Sigmoid colon (tissue), 7 donors: ENCODE measurements around the gene SLC39A12. TPM values are rescaled to one million over a fixed set of nuclear protein-coding genes. Genes with fewer than 3 reads are reported as not detected.
"Not testable (repeated sequence)": the region's sequence is repeated elsewhere in the genome, so short reads cannot be mapped to it uniquely, and the experiment has no call there.

Experiments used
- DNase-seq: peaks from one replicate; pipeline ENCODE4 v3.0.0-alpha.2; 2019
- H3K27ac ChIP-seq, 4 donors: fragments of 200-600 bp; sonication (generic); one replicate each; pipeline ENCODE4 v1.5.1; 2016 to 2019; ENCODE audit warnings: mild to moderate bottlenecking in 1 of 4
- H3K27me3 ChIP-seq, 3 donors: fragments of 200-600 bp; sonication (generic); one replicate each; pipeline ENCODE4 v1.5.1; 2019; ENCODE audit warnings: mild to moderate bottlenecking in 1 of 3
- H3K36me3 ChIP-seq, 4 donors: fragments of 200-600 bp; sonication (generic); one replicate each; pipeline ENCODE4 v1.5.1; 2016 to 2019
- H3K4me1 ChIP-seq, 4 donors: fragments of 200-600 bp; sonication (generic); one replicate each; pipeline ENCODE4 v1.5.1; 2017 to 2019
- H3K4me3 ChIP-seq, 4 donors: fragments of 200-600 bp; sonication (generic); one replicate each; pipeline ENCODE4 v1.5.1; 2017 to 2019; ENCODE audit warnings: mild to moderate bottlenecking in 2 of 4, moderate library complexity in 1 of 4
- H3K9me3 ChIP-seq, 4 donors: fragments of 200-600 bp in 3 of 4; sonication (generic) in 3 of 4; one replicate each; pipeline versions ENCODE4 v1.5.1 to v1.6.1; 2013 to 2019
- EP300 ChIP-seq, 4 donors: sonication (generic); formaldehyde crosslinking; IDR thresholded peaks; one replicate each; pipeline ENCODE4 v1.6.1; 2017; ENCODE audit warnings: antibody characterized with exemption in 4 of 4
- POLR2A ChIP-seq, 2 donors: fragments of 450-650 bp; IDR thresholded peaks; one replicate each; pipeline ENCODE4 v1.6.1; 2016; ENCODE audit warnings: antibody characterized with exemption in 2 of 2, mild to moderate bottlenecking in 2 of 2, moderate library complexity in 2 of 2
- POLR2AphosphoS5 ChIP-seq, 4 donors: sonication (generic); formaldehyde crosslinking; IDR thresholded peaks; one replicate each; pipeline ENCODE4 v1.6.1; 2017; ENCODE audit warnings: antibody characterized with exemption in 4 of 4
- WGBS, 2 donors: extraction: QIAGEN DNeasy Blood & Tissue Kit; methylation state at CpG; one replicate each; pipeline ENCODE4 v1.1.7; 2013; 5-methylcytosine and 5-hydroxymethylcytosine counted together
- intact Hi-C: fragments of 100-400 bp; cut with DNase I; formaldehyde crosslinking; loops from one replicate; pipeline ENCODE4 v1.15.1; 2023
- polyA plus RNA-seq, 3 donors: library from polyadenylated mRNA; stranded (reverse); fragments of 200-250 nt; gene quantifications; one replicate each; pipeline ENCODE4 v1.2.3, GENCODE V29; 2013
- total RNA-seq, 4 donors: library from RNA; depleted of rRNA; stranded (reverse); fragments of >200 nt; gene quantifications; one replicate each; pipeline ENCODE4 v1.1.0, GENCODE V29; 2016
- TF ChIP-seq, protein P1 (sequence below), 4 experiments: fragments of 450-650 bp in 3 of 4; fragments of 200-600 bp in 1 of 4; IDR thresholded peaks; one replicate each; pipeline ENCODE4 v1.5.1; 2016 to 2019; ENCODE audit warnings: antibody characterized with exemption in 4 of 4, mild to moderate bottlenecking in 3 of 4, moderate library complexity in 2 of 4
- donor health status: healthy with polysubstance abuse.
- donor health status: Bipolar disorder and iron deficiency.
- donor health status: healthy.

The SLC39A12 gene
- total and polyA plus RNA-seq, 7 donors, result 0.14 to 0.16 TPM; not detected in 5

DNA sequence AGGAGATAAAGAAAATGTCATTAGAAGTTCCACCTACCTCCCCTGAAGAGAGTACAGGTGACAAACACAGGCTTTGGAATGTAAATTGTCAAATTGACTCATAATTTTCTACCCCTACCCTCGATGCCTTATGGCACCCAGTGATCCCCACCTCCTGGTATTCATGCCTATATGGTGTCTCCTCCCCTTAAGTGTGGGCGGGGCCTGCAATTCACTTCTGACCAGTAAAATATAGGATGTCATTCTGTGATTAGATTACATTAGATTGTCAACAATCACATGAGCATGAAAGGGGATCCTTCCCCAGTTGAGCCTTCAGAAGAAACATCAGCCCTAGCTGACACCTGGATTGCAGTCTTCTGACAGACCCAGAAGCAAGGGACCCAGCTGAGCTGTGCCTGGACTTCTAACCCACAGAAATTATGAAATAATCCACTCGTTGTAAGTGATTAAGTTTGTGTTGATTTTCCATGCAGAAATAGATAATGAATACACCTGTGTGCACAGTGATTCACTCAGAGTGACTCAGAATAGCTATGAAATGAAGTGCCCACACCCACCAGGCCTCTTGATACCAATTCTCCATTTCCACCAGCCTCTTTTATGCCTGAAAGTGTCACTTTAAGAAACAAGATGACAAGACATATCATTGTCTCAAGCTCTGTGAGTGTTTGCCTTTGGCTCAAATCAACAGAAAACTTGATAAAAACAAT lies 8.5 kb upstream of the SLC39A12 start:
- Histone ChIP-seq H3K4me3 (no peak overlapping the region), H3K27me3 (no peaks in the 10 kb centered on the region), H3K27ac (no peak overlapping the region), H3K36me3 (no peaks in the 10 kb centered on the region), H3K9me3 (no peaks in the 10 kb centered on the region), H3K4me1 (no peaks in the 10 kb centered on the region)
- no peak for DNase-seq
- WGBS, 2 donors, result 46 to 63% methylated on average over 3 of the region's 3 CpGs
- intact Hi-C loops, result no loop called here
- TF ChIP-seq EP300 (IDR thresholded peaks at IDR 0.05), result no peak
- TF ChIP-seq, protein P1, sequence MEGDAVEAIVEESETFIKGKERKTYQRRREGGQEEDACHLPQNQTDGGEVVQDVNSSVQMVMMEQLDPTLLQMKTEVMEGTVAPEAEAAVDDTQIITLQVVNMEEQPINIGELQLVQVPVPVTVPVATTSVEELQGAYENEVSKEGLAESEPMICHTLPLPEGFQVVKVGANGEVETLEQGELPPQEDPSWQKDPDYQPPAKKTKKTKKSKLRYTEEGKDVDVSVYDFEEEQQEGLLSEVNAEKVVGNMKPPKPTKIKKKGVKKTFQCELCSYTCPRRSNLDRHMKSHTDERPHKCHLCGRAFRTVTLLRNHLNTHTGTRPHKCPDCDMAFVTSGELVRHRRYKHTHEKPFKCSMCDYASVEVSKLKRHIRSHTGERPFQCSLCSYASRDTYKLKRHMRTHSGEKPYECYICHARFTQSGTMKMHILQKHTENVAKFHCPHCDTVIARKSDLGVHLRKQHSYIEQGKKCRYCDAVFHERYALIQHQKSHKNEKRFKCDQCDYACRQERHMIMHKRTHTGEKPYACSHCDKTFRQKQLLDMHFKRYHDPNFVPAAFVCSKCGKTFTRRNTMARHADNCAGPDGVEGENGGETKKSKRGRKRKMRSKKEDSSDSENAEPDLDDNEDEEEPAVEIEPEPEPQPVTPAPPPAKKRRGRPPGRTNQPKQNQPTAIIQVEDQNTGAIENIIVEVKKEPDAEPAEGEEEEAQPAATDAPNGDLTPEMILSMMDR (IDR thresholded peaks at IDR 0.05), result no peak
- no peak for TF ChIP-seq POLR2AphosphoS5 (IDR thresholded peaks at IDR 0.05)
- no peak for TF ChIP-seq POLR2A (IDR thresholded peaks at IDR 0.05)

GRCh38 chr10:17950269-17950668 lies 1.4 kb upstream of the SLC39A12 start:
- H3K36me3 ChIP-seq, H3K9me3 ChIP-seq, DNase-seq, H3K4me3 ChIP-seq, intact Hi-C loops, H3K27ac ChIP-seq, H3K4me1 ChIP-seq, H3K27me3 ChIP-seq: not testable (repeated sequence)
- WGBS, 2 donors, result 79 to 82% methylated on average over 7 of the region's 7 CpGs

GRCh38 chr10:17950726-17951125 lies 992 bp upstream of the SLC39A12 start:
- no peaks in the 10 kb centered on the region for H3K27me3 ChIP-seq
- 95 to 96% methylated on average over 22 of the region's 22 CpGs for WGBS, 2 donors
- no peaks in the 10 kb centered on the region for H3K4me1 ChIP-seq
- intact Hi-C loops, result no loop called here
- H3K36me3 ChIP-seq, result no peaks in the 10 kb centered on the region
- H3K4me3 ChIP-seq, result no peak overlapping the region
- H3K27ac ChIP-seq, result no peak overlapping the region
- TF ChIP-seq POLR2AphosphoS5 (IDR thresholded peaks at IDR 0.05) (no peak), POLR2A (IDR thresholded peaks at IDR 0.05) (no peak), EP300 (IDR thresholded peaks at IDR 0.05) (no peak)
- TF ChIP-seq, protein P1 (IDR thresholded peaks at IDR 0.05), result no peak
- no peak for DNase-seq
- no peaks in the 10 kb centered on the region for H3K9me3 ChIP-seq

DNA sequence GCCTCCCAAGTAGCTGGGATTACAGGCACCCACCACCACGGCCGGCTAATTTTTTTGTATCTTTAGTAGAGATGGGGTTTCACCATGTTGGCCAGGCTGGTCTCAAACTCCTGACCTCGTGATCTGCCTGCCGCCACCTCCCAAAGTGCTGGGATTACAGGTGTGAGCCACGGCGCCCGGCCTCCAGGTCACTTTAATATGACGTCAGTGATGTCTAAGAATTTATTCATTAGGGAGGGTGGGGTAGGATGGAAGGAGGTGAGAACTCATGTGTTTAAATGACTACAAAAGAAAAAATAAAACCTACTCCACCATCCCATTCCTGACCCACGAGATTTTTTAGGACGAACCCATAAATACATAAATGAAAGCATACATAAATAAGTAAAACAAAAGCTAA lies 2.7 kb downstream of the SLC39A12 start:
- H3K27ac ChIP-seq, intact Hi-C loops, DNase-seq, H3K27me3 ChIP-seq, H3K4me3 ChIP-seq, H3K4me1 ChIP-seq, H3K9me3 ChIP-seq, H3K36me3 ChIP-seq: not testable (repeated sequence)
- WGBS, 2 donors, result 89 to 91% methylated on average over 10 of the region's 10 CpGs

- no peak for DNase-seq
- WGBS, 2 donors, result 85 to 93% methylated on average over 2 of the region's 2 CpGs
- intact Hi-C loops, result no loop called here
- Histone ChIP-seq H3K27ac (no peak overlapping the region), H3K36me3 (no peaks in the 10 kb centered on the region), H3K4me3 (no peak overlapping the region), H3K4me1 (no peaks in the 10 kb centered on the region), H3K27me3 (no peaks in the 10 kb centered on the region), H3K9me3 (no peaks in the 10 kb centered on the region)
- TF ChIP-seq, protein P1 (IDR thresholded peaks at IDR 0.05), result no peak
- TF ChIP-seq POLR2A (IDR thresholded peaks at IDR 0.05) (no peak), EP300 (IDR thresholded peaks at IDR 0.05) (no peak), POLR2AphosphoS5 (IDR thresholded peaks at IDR 0.05) (no peak)
These were observed 3.1 kb downstream of the SLC39A12 start for GRCh38 chr10:17954861-17955260.

DNA sequence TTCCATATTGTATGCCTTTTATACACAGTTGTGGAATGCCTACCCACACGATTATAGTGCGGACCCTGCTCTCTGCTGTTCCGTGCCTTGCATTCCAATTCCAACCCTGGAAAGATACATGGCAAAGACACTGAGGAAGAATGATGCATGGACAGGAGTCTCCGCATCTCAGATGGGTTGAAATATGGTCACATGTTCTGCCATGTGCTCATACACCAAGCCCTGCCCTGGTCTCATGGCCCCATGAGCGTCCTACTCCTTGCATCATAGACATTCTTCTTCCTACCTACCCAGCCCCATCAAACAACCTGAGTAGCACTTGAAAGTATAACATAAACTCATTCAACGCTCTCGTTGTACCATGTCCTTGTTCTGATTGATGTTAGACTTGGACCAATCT lies 6.3 kb downstream of the SLC39A12 start:
- WGBS, 2 donors, result 95 to 96% methylated on average over 7 of the region's 7 CpGs
- no peak for DNase-seq
- no peak overlapping the region for H3K27ac ChIP-seq
- H3K36me3 ChIP-seq, result no peaks in the 10 kb centered on the region
- TF ChIP-seq, protein P1 (IDR thresholded peaks at IDR 0.05), result no peak
- TF ChIP-seq EP300 (IDR thresholded peaks at IDR 0.05) (no peak), POLR2AphosphoS5 (IDR thresholded peaks at IDR 0.05) (no peak), POLR2A (IDR thresholded peaks at IDR 0.05) (no peak)
- peaks cover 0 to 8% (median 0%) of the 10 kb centered on the region in 4 donors for H3K4me1 ChIP-seq
- H3K9me3 ChIP-seq, result no peaks in the 10 kb centered on the region
- H3K27me3 ChIP-seq, result no peaks in the 10 kb centered on the region
- intact Hi-C loops, result no loop called here
- H3K4me3 ChIP-seq, result no peak overlapping the region
